NCI-H1436 (cell line): ENCODE measurements around the gene PIN1.

Experiments used
- DNase-seq: peaks from one replicate; lab custom pipeline; 2025; lab: John Stamatoyannopoulos, UW

Gene PIN1

GRCh38 chr19:9891609-9892373, 56.7 kb downstream of the PIN1 start:
- DNase-seq, result no peak
